Muscle of leg (tissue), 11 donors: ENCODE results near the gene AUTS2. TPM values are rescaled to one million over a fixed set of nuclear protein-coding genes. Genes with fewer than 3 reads are reported as not detected.

Experiments used
- DNase-seq: peaks from one replicate; pipeline ENCODE4 v3.0.0; 2013
- H3K27ac ChIP-seq: one replicate; pipeline ENCODE4 v1.5.1; 2013; ENCODE audit warnings: mild to moderate bottlenecking, low read length, control low read depth
- H3K27me3 ChIP-seq: one replicate; pipeline ENCODE4 v1.6.1; 2013; ENCODE audit warnings: low read length; ENCODE audit not compliant: control insufficient read depth, insufficient read depth
- H3K36me3 ChIP-seq: one replicate; pipeline ENCODE4 v1.6.1; 2013; ENCODE audit warnings: low read length; ENCODE audit not compliant: control insufficient read depth, insufficient read depth
- H3K4me1 ChIP-seq: one replicate; pipeline ENCODE4 v1.6.1; 2013; ENCODE audit warnings: low read length; ENCODE audit not compliant: control insufficient read depth, insufficient read depth
- H3K4me3 ChIP-seq: one replicate; pipeline ENCODE4 v1.5.1; 2013; ENCODE audit warnings: low read length, control low read depth
- H3K9me3 ChIP-seq: replicated peaks from 2 replicates; pipeline ENCODE4 v1.6.1; 2013; ENCODE audit warnings: low read depth, low read length; ENCODE audit not compliant: control insufficient read depth
- WGBS: methylation state at CpG from one replicate; pipeline ENCODE4 v1.1.5; 2013; ENCODE audit warnings: missing lambda C conversion rate; ENCODE audit not compliant: insufficient coverage; 5-methylcytosine and 5-hydroxymethylcytosine counted together
- polyA plus RNA-seq, 8 donors: library from polyadenylated mRNA; unstranded; fragments of 120-200 nt; gene quantifications; one replicate each; pipeline versions ENCODE4 v1.2.1 to v1.2.3, GENCODE V29; 2013; ENCODE audit warnings: inconsistent platforms in 1 of 8, low replicate concordance in 1 of 8; ENCODE audit not compliant: insufficient read length in 8 of 8, insufficient read depth in 1 of 8
- total RNA-seq: library from RNA; stranded (reverse); fragments of 120-200 nt; gene quantifications from one replicate; pipeline ENCODE4 v1.2.4, GENCODE V29; 2013

The AUTS2 gene
- total and polyA plus RNA-seq, 9 donors = 28.6 to 92.3 (median 58.8) TPM

GRCh38 chr7:70743531-70744325 lies 1145.5 kb downstream of the AUTS2 start:
- Histone ChIP-seq H3K4me3 (no peak overlapping the region), H3K27ac (no peak overlapping the region), H3K4me1 (peaks cover 7% of the 10 kb centered on the region), H3K36me3 (no peaks in the 10 kb centered on the region), H3K9me3 (no peaks in the 10 kb centered on the region), H3K27me3 (no peaks in the 10 kb centered on the region)
- 54% methylated on average over 3 of the region's 9 CpGs for WGBS
- DNase-seq = peak; percentile 45

- H3K27me3 ChIP-seq = no peaks in the 10 kb centered on the region
- no peaks in the 10 kb centered on the region for H3K9me3 ChIP-seq
- no peak for DNase-seq
- H3K27ac ChIP-seq = no peak overlapping the region
- H3K4me3 ChIP-seq = no peak overlapping the region
- 90% methylated on average over 8 of the region's 12 CpGs for WGBS
- H3K4me1 ChIP-seq = peaks cover 13% of the 10 kb centered on the region
- H3K36me3 ChIP-seq = no peaks in the 10 kb centered on the region
Observed at GRCh38 chr7:70744492-70744891, 1146.2 kb downstream of the AUTS2 start.

GRCh38 chr7:70749831-70750230 lies 1151.6 kb downstream of the AUTS2 start:
- H3K36me3 ChIP-seq = no peaks in the 10 kb centered on the region
- no CpG with 5 or more reads among the region's 1 CpG for WGBS
- no peak overlapping the region for H3K27ac ChIP-seq
- no peaks in the 10 kb centered on the region for H3K9me3 ChIP-seq
- H3K27me3 ChIP-seq = no peaks in the 10 kb centered on the region
- H3K4me1 ChIP-seq = peaks cover 11% of the 10 kb centered on the region
- no peak for DNase-seq
- no peak overlapping the region for H3K4me3 ChIP-seq

- H3K27ac ChIP-seq = no peak overlapping the region
- H3K4me1 ChIP-seq = peaks cover 11% of the 10 kb centered on the region
- no peaks in the 10 kb centered on the region for H3K27me3 ChIP-seq
- DNase-seq = no peak
- WGBS = 70% methylated on average over 4 of the region's 5 CpGs
- H3K36me3 ChIP-seq = no peaks in the 10 kb centered on the region
- no peaks in the 10 kb centered on the region for H3K9me3 ChIP-seq
- no peak overlapping the region for H3K4me3 ChIP-seq
Observed at GRCh38 chr7:70751895-70752294, 1153.6 kb downstream of the AUTS2 start.

GRCh38 chr7:70752794-70753241 lies 1154.5 kb downstream of the AUTS2 start:
- Histone ChIP-seq H3K9me3 (no peaks in the 10 kb centered on the region), H3K4me1 (peaks cover 11% of the 10 kb centered on the region), H3K27me3 (no peaks in the 10 kb centered on the region), H3K36me3 (no peaks in the 10 kb centered on the region), H3K27ac (no peak overlapping the region), H3K4me3 (no peak overlapping the region)
- no CpG with 5 or more reads among the region's 1 CpG for WGBS
- DNase-seq = no peak

GRCh38 chr7:70756789-70757188 lies 1158.5 kb downstream of the AUTS2 start:
- no peaks in the 10 kb centered on the region for H3K4me1 ChIP-seq
- no peaks in the 10 kb centered on the region for H3K9me3 ChIP-seq
- no peaks in the 10 kb centered on the region for H3K27me3 ChIP-seq
- DNase-seq = no peak
- no peak overlapping the region for H3K4me3 ChIP-seq
- no CpG with 5 or more reads among the region's 8 CpGs for WGBS
- H3K36me3 ChIP-seq = no peaks in the 10 kb centered on the region
- H3K27ac ChIP-seq = no peak overlapping the region

- 23% methylated on average over 3 of the region's 5 CpGs for WGBS
- peak; percentile 58 for DNase-seq
Observed at GRCh38 chr7:70758646-70759045, 1160.4 kb downstream of the AUTS2 start.

GRCh38 chr7:70759674-70760073 lies 1161.4 kb downstream of the AUTS2 start:
- no peak overlapping the region for H3K4me3 ChIP-seq
- no peaks in the 10 kb centered on the region for H3K27me3 ChIP-seq
- no peaks in the 10 kb centered on the region for H3K9me3 ChIP-seq
- WGBS = 95% methylated on average over 3 of the region's 6 CpGs
- H3K36me3 ChIP-seq = peaks cover 8% of the 10 kb centered on the region
- no peak for DNase-seq
- peaks cover 11% of the 10 kb centered on the region for H3K4me1 ChIP-seq
- no peak overlapping the region for H3K27ac ChIP-seq

More at GRCh38 chr7:70758646-70759045, 1160.4 kb downstream of the AUTS2 start:
- no peaks in the 10 kb centered on the region for H3K9me3 ChIP-seq
- H3K27ac ChIP-seq = no peak overlapping the region
- no peak overlapping the region for H3K4me3 ChIP-seq
- peaks cover 8% of the 10 kb centered on the region for H3K36me3 ChIP-seq
- H3K4me1 ChIP-seq = peaks cover 5% of the 10 kb centered on the region
- no peaks in the 10 kb centered on the region for H3K27me3 ChIP-seq

- Histone ChIP-seq H3K9me3 (no peaks in the 10 kb centered on the region), H3K27ac (no peak overlapping the region), H3K4me1 (peaks cover 11% of the 10 kb centered on the region), H3K36me3 (peaks cover 28% of the 10 kb centered on the region), H3K27me3 (no peaks in the 10 kb centered on the region), H3K4me3 (no peak overlapping the region)
- 80% methylated on average over 1 of the region's 4 CpGs for WGBS
- DNase-seq = no peak
Observed at GRCh38 chr7:70761711-70762328, 1163.5 kb downstream of the AUTS2 start.

- WGBS = 77% methylated on average over 9 of the region's 12 CpGs
- H3K27ac ChIP-seq = no peak overlapping the region
- H3K4me3 ChIP-seq = no peak overlapping the region
- H3K4me1 ChIP-seq = peaks cover 11% of the 10 kb centered on the region
- no peak for DNase-seq
- H3K27me3 ChIP-seq = no peaks in the 10 kb centered on the region
- peaks cover 32% of the 10 kb centered on the region for H3K36me3 ChIP-seq
- H3K9me3 ChIP-seq = no peaks in the 10 kb centered on the region
Observed at GRCh38 chr7:70762696-70763095, 1164.4 kb downstream of the AUTS2 start.
